Activated CD4-positive, alpha-beta T cell treated with anti-CD3 and anti-CD28 coated beads for 36 hours (primary cell): ENCODE measurements around the gene PHC2. TPM values are rescaled to one million over a fixed set of nuclear protein-coding genes. Genes with fewer than 3 reads are reported as not detected.

Experiments
- ATAC-seq: fragments of 200-7000 bp; cut with Tn5 transposase; one replicate; pipeline ENCODE4 v1.10.0; 2021; ENCODE audit warnings: mild to moderate bottlenecking, moderate library complexity
- CTCF ChIA-PET: fragments of 350-600 bp; sonication (Branson Sonifier 250); formaldehyde crosslinking; loops from one replicate; lab custom pipeline; 2021; ENCODE audit warnings: antibody characterized with exemption; lab: Charles Lee
- POLR2A ChIA-PET: fragments of 350-600 bp; sonication (Branson Sonifier 250); formaldehyde crosslinking; loops from one replicate; lab custom pipeline; 2021; ENCODE audit warnings: antibody characterized with exemption, inconsistent platforms; lab: Charles Lee
- DNase-seq: peaks from one replicate; pipeline ENCODE4 v3.0.0-alpha.2; 2020
- H3K27ac Mint-ChIP-seq: one replicate; pipeline ENCODE4 v1.8.0; 2021; ENCODE audit warnings: mixed read lengths
- H3K27me3 Mint-ChIP-seq: one replicate; pipeline ENCODE4 v1.8.0; 2021; ENCODE audit warnings: mixed read lengths
- H3K36me3 Mint-ChIP-seq: one replicate; pipeline ENCODE4 v1.8.0; 2021; ENCODE audit warnings: low read depth, mixed read lengths
- H3K4me1 Mint-ChIP-seq: one replicate; pipeline ENCODE4 v1.8.0; 2021; ENCODE audit warnings: mixed read lengths
- H3K4me3 Mint-ChIP-seq: one replicate; pipeline ENCODE4 v1.8.0; 2021; ENCODE audit warnings: mild to moderate bottlenecking, moderate library complexity, mixed read lengths
- H3K9me3 Mint-ChIP-seq: one replicate; pipeline ENCODE4 v1.8.0; 2021; ENCODE audit warnings: low read depth, mixed read lengths
- intact Hi-C, 2 experiments: fragments of 100-400 bp; cut with DNase I in 1 of 2; cut with micrococcal nuclease in 1 of 2; formaldehyde crosslinking; loops; one replicate each; pipeline versions ENCODE4 v1.14.2 to v1.15.1; 2022 to 2024; cut with DNase I, micrococcal nuclease
- total RNA-seq, 2 experiments: library from RNA; stranded (reverse); gene quantifications; one replicate each; pipeline ENCODE4 v1.2.3, GENCODE V29; 2021

Gene PHC2
- total RNA-seq, 2 experiments from 2014 or later: 23.8 to 28.4 TPM

- Mint-ChIP-seq H3K27me3 (no peaks in the 10 kb centered on the region), H3K4me1 (peaks cover 3% of the 10 kb centered on the region), H3K27ac (no peak overlapping the region), H3K4me3 (no peak overlapping the region), H3K9me3 (no peaks in the 10 kb centered on the region), H3K36me3 (no peaks in the 10 kb centered on the region)
- intact Hi-C loops: no loop called here
- POLR2A ChIA-PET: no interaction called here
- DNase-seq: no peak
- CTCF ChIA-PET: interaction anchor here (3.1 kb wide), 1 partner anchor 62 kb away, joined by 8 read pairs; no protein-coding TSS in a partner anchor
- no peak for ATAC-seq
Measured at GRCh38 chr1:33358114-33358794, 72.6 kb downstream of the PHC2 start.

GRCh38 chr1:33357099-33357498, 73.8 kb downstream of the PHC2 start:
- H3K4me1 Mint-ChIP-seq: peaks cover 3% of the 10 kb centered on the region
- no peaks in the 10 kb centered on the region for H3K36me3 Mint-ChIP-seq
- no peak overlapping the region for H3K4me3 Mint-ChIP-seq
- H3K9me3 Mint-ChIP-seq: no peaks in the 10 kb centered on the region
- ChIA-PET POLR2A (no interaction called here), CTCF (interaction anchor here (2.2 to 3.1 kb wide), 2 partner anchors 7 to 61 kb away, joined by 5 to 8 read pairs; no protein-coding TSS in a partner anchor)
- no peaks in the 10 kb centered on the region for H3K27me3 Mint-ChIP-seq
- ATAC-seq (no peak), DNase-seq (no peak)
- no peak overlapping the region for H3K27ac Mint-ChIP-seq
- intact Hi-C loops: no loop called here

- intact Hi-C loops: loop anchor here in 1 of 2 experiments (5.0 kb wide), 3 partner anchors 77 to 173 kb away; partner anchors contain the start of genes PHC2, TRIM62 and ZNF362
- DNase-seq: no peak
- no peak for ATAC-seq
- ChIA-PET POLR2A (no interaction called here), CTCF (interaction anchor here (0.5 to 2.2 kb wide), 5 partner anchors 10 to 934 kb away, joined by 3 to 5 read pairs (median 3); no protein-coding TSS in a partner anchor)
- Mint-ChIP-seq H3K27ac (no peak overlapping the region), H3K4me1 (peaks cover 10% of the 10 kb centered on the region), H3K9me3 (no peaks in the 10 kb centered on the region), H3K36me3 (no peaks in the 10 kb centered on the region), H3K27me3 (no peaks in the 10 kb centered on the region), H3K4me3 (no peak overlapping the region)
Measured at GRCh38 chr1:33354707-33355316, 76.1 kb downstream of the PHC2 start.

- Mint-ChIP-seq H3K4me1 (peaks cover 11% of the 10 kb centered on the region), H3K27ac (no peak overlapping the region), H3K9me3 (no peaks in the 10 kb centered on the region), H3K4me3 (no peak overlapping the region), H3K36me3 (peaks cover 3% of the 10 kb centered on the region), H3K27me3 (no peaks in the 10 kb centered on the region)
- intact Hi-C loops: loop anchor here in 1 of 2 experiments (5.0 kb wide), 3 partner anchors 79 to 171 kb away; partner anchors contain the start of genes PHC2, TRIM62 and ZNF362
- POLR2A ChIA-PET: no interaction called here
- ATAC-seq (no peak), DNase-seq (no peak)
- CTCF ChIA-PET: no interaction called here
Measured at GRCh38 chr1:33353531-33353930, 77.4 kb downstream of the PHC2 start.

GRCh38 chr1:33351281-33351660, 79.6 kb downstream of the PHC2 start:
- DNase-seq: no peak
- no peak for ATAC-seq
- ChIA-PET CTCF (interaction anchor here (1.1 to 1.9 kb wide), 3 partner anchors 12 to 56 kb away, joined by 3 to 9 read pairs (median 3); no protein-coding TSS in a partner anchor), POLR2A (no interaction called here)
- H3K27me3 Mint-ChIP-seq: no peaks in the 10 kb centered on the region
- H3K4me3 Mint-ChIP-seq: peak overlapping the region; percentile 89
- peaks cover 34% of the 10 kb centered on the region for H3K4me1 Mint-ChIP-seq
- peaks cover 16% of the 10 kb centered on the region for H3K36me3 Mint-ChIP-seq
- no peak overlapping the region for H3K27ac Mint-ChIP-seq
- intact Hi-C loops: loop anchor here (2.0 to 5.0 kb wide), 4 partner anchors 81 to 314 kb away; partner anchors contain the start of genes AK2 (in 1 of the 2), PHC2 (in 1 of the 2), TRIM62 (in 1 of the 2) and ZNF362 (in 1 of the 2)
- no peaks in the 10 kb centered on the region for H3K9me3 Mint-ChIP-seq

- intact Hi-C loops: loop anchor here (1.0 to 5.0 kb wide), 9 partner anchors 81 to 699 kb away; partner anchors contain the start of genes PHC2 (in 2 of the 2), AK2 (in 1 of the 2), RBBP4 (in 1 of the 2) and TRIM62 (in 1 of the 2)
- Mint-ChIP-seq H3K27me3 (no peaks in the 10 kb centered on the region), H3K4me1 (peaks cover 39% of the 10 kb centered on the region), H3K4me3 (peak overlapping the region; percentile 89), H3K9me3 (no peaks in the 10 kb centered on the region), H3K27ac (peak overlapping the region; percentile 93), H3K36me3 (peaks cover 16% of the 10 kb centered on the region)
- CTCF ChIA-PET: interaction anchor here (0.6 to 1.9 kb wide), 3 partner anchors 10 to 55 kb away, joined by 3 to 9 read pairs (median 3); no protein-coding TSS in a partner anchor
- DNase-seq (no peak), ATAC-seq (no peak)
- POLR2A ChIA-PET: no interaction called here
Measured at GRCh38 chr1:33350611-33351280, 80.1 kb downstream of the PHC2 start.

- Mint-ChIP-seq H3K9me3 (no peaks in the 10 kb centered on the region), H3K27me3 (no peaks in the 10 kb centered on the region), H3K27ac (peak overlapping the region; percentile 93), H3K36me3 (peaks cover 19% of the 10 kb centered on the region), H3K4me3 (peak overlapping the region; percentile 89), H3K4me1 (peaks cover 43% of the 10 kb centered on the region)
- CTCF ChIA-PET: interaction anchor here (0.6 to 1.9 kb wide), 3 partner anchors 9 to 212 kb away, joined by 3 to 9 read pairs (median 3); no protein-coding TSS in a partner anchor
- POLR2A ChIA-PET: interaction anchor here (0.5 to 0.6 kb wide), 2 partner anchors 93 to 315 kb away, joined by 3 read pairs; no protein-coding TSS in a partner anchor
- DNase-seq (peak; percentile 87), ATAC-seq (peak; percentile 87)
- intact Hi-C loops: loop anchor here (1.0 to 10.0 kb wide), 14 partner anchors 81 to 699 kb away; partner anchors contain the start of genes PHC2 (in 2 of the 2), ZNF362 (in 2 of the 2), ZSCAN20 (in 2 of the 2) and AK2 (in 1 of the 2)
Measured at GRCh38 chr1:33349778-33350610, 80.9 kb downstream of the PHC2 start.

GRCh38 chr1:33349081-33349759, 81.7 kb downstream of the PHC2 start:
- H3K36me3 Mint-ChIP-seq: peaks cover 20% of the 10 kb centered on the region
- intact Hi-C loops: loop anchor here (1.0 to 10.0 kb wide), 5 partner anchors 93 to 532 kb away; partner anchors contain the start of genes RNF19B (in 1 of the 2), S100PBP (in 1 of the 2), YARS1 (in 1 of the 2) and ZNF362 (in 1 of the 2)
- ChIA-PET CTCF (interaction anchor here (0.7 to 2.2 kb wide), 3 partner anchors 10 to 212 kb away, joined by 3 to 6 read pairs (median 3); no protein-coding TSS in a partner anchor), POLR2A (interaction anchor here (0.5 to 0.6 kb wide), 2 partner anchors 92 to 314 kb away, joined by 3 read pairs; no protein-coding TSS in a partner anchor)
- peaks cover 46% of the 10 kb centered on the region for H3K4me1 Mint-ChIP-seq
- ATAC-seq (peak; percentile 46), DNase-seq (peak; percentile 68)
- no peaks in the 10 kb centered on the region for H3K27me3 Mint-ChIP-seq
- H3K27ac Mint-ChIP-seq: peak overlapping the region; percentile 90
- peak overlapping the region; percentile 87 for H3K4me3 Mint-ChIP-seq
- no peaks in the 10 kb centered on the region for H3K9me3 Mint-ChIP-seq

GRCh38 chr1:33348676-33349080, 82.2 kb downstream of the PHC2 start:
- peak overlapping the region; percentile 87 for H3K4me3 Mint-ChIP-seq
- H3K27me3 Mint-ChIP-seq: no peaks in the 10 kb centered on the region
- intact Hi-C loops: loop anchor here (1.0 to 10.0 kb wide), 5 partner anchors 92 to 532 kb away; partner anchors contain the start of genes RNF19B (in 1 of the 2), S100PBP (in 1 of the 2), YARS1 (in 1 of the 2) and ZNF362 (in 1 of the 2)
- H3K27ac Mint-ChIP-seq: peak overlapping the region; percentile 90
- peaks cover 21% of the 10 kb centered on the region for H3K36me3 Mint-ChIP-seq
- peak; percentile 52 for DNase-seq
- H3K4me1 Mint-ChIP-seq: peaks cover 46% of the 10 kb centered on the region
- ATAC-seq: peak; percentile 13
- H3K9me3 Mint-ChIP-seq: no peaks in the 10 kb centered on the region
- CTCF ChIA-PET: interaction anchor here (0.7 to 2.2 kb wide), 2 partner anchors 9 to 53 kb away, joined by 3 to 6 read pairs; no protein-coding TSS in a partner anchor
- POLR2A ChIA-PET: no interaction called here
